Neural cell (in vitro differentiated cells): Measurements from ENCODE around the gene SIK3. TPM values are rescaled to one million over a fixed set of nuclear protein-coding genes. Genes with fewer than 3 reads are reported as not detected.

Experiments used
- H2AFZ ChIP-seq: fragments of 200-600, 300-800 bp; sonication (generic), shearing (Covaris generic); 2 replicates; pipeline ENCODE4 v1.6.0; 2014; ENCODE audit warnings: low read depth, mild to moderate bottlenecking, antibody characterized with exemption, low read length, moderate library complexity
- H3F3A ChIP-seq: fragments of 200-600 bp; shearing (Covaris generic); 2 replicates; pipeline ENCODE4 v1.6.1; 2016; ENCODE audit warnings: mild to moderate bottlenecking, moderate library complexity, mixed read lengths, antibody characterized with exemption, low read length; ENCODE audit not compliant: insufficient read depth, poor library complexity, severe bottlenecking
- H3K27ac ChIP-seq: fragments of 200-600, 300-800 bp; sonication (generic), shearing (Covaris generic); 2 replicates; pipeline ENCODE4 v1.5.1; 2014; ENCODE audit warnings: mild to moderate bottlenecking, low read length, moderate library complexity
- H3K27me3 ChIP-seq: fragments of 300-800, 200-600 bp; sonication (generic), shearing (Covaris generic); 2 replicates; pipeline ENCODE4 v1.6.0; 2014; ENCODE audit warnings: mild to moderate bottlenecking, low read depth, low read length, moderate library complexity; ENCODE audit not compliant: insufficient read depth
- H3K36me3 ChIP-seq: fragments of 300-800, 200-600 bp; sonication (generic), shearing (Covaris generic); 2 replicates; pipeline ENCODE4 v1.5.1; 2014; ENCODE audit warnings: mild to moderate bottlenecking, antibody characterized with exemption, low read length, moderate library complexity; ENCODE audit not compliant: insufficient read depth
- H3K4me2 ChIP-seq: fragments of 300-800, 200-600 bp; sonication (generic), shearing (Covaris generic); 2 replicates; pipeline ENCODE4 v1.6.0; 2014; ENCODE audit warnings: mild to moderate bottlenecking, low read length
- H3K4me3 ChIP-seq: fragments of 300-800, 200-600 bp; sonication (generic), shearing (Covaris generic); 2 replicates; pipeline ENCODE4 v1.5.1; 2014; ENCODE audit warnings: mild to moderate bottlenecking, low read length, moderate library complexity
- H3K79me2 ChIP-seq: fragments of 200-600 bp; shearing (Covaris generic); replicated peaks from 2 replicates; pipeline ENCODE4 v1.6.0; 2014; ENCODE audit warnings: mild to moderate bottlenecking, low read length, moderate library complexity; ENCODE audit not compliant: insufficient read depth
- H3K9ac ChIP-seq: fragments of 300-800, 200-600 bp; sonication (generic), shearing (Covaris generic); 2 replicates; pipeline ENCODE4 v1.6.1; 2016; ENCODE audit warnings: mild to moderate bottlenecking, low read length, mixed read lengths
- H3K9me2 ChIP-seq: fragments of 200-600 bp; shearing (Covaris generic); 2 replicates; pipeline ENCODE4 v1.6.1; 2016; ENCODE audit warnings: mild to moderate bottlenecking, low read length, mixed read lengths; ENCODE audit not compliant: insufficient read depth
- H3K9me3 ChIP-seq: fragments of 200-600, 300-800 bp; sonication (generic), shearing (Covaris generic); 2 replicates; pipeline ENCODE4 v1.6.1; 2016; ENCODE audit warnings: mild to moderate bottlenecking, mixed run types, low read length, moderate library complexity, mixed read lengths
- H4K20me1 ChIP-seq: fragments of 200-600 bp; shearing (Covaris generic); 2 replicates; pipeline ENCODE4 v1.6.1; 2016; ENCODE audit warnings: mild to moderate bottlenecking, mixed run types; ENCODE audit not compliant: insufficient read depth
- EP300 ChIP-seq: fragments of 450-650 bp; conservative IDR thresholded peaks from 2 replicates; pipeline ENCODE4 v1.6.1; 2014; ENCODE audit warnings: antibody characterized with exemption, mild to moderate bottlenecking, moderate library complexity; ENCODE audit not compliant: poor library complexity, severe bottlenecking
- EZH2 ChIP-seq: fragments of 200-600, 300-800 bp; shearing (Covaris generic), sonication (generic); IDR thresholded peaks from 2 replicates; pipeline ENCODE4 v1.6.1; 2014; ENCODE audit warnings: antibody characterized with exemption, low read length, borderline replicate concordance, mild to moderate bottlenecking; ENCODE audit not compliant: insufficient read depth, poor library complexity, severe bottlenecking
- MXI1 ChIP-seq: fragments of 450-650 bp; conservative IDR thresholded peaks from 2 replicates; pipeline ENCODE4 v1.6.1; 2014; ENCODE audit warnings: antibody characterized with exemption, mild to moderate bottlenecking; ENCODE audit not compliant: poor library complexity, severe bottlenecking
- SMC3 ChIP-seq: fragments of 450-650 bp; conservative IDR thresholded peaks from 2 replicates; pipeline ENCODE4 v1.6.1; 2014; ENCODE audit warnings: antibody characterized with exemption, mild to moderate bottlenecking, moderate library complexity; ENCODE audit not compliant: poor library complexity
- polyA plus RNA-seq: library from polyadenylated mRNA; depleted of rRNA; stranded (reverse); fragments of >200 nt; gene quantifications from 2 replicates; pipeline ENCODE4 v1.2.3, GENCODE V29; 2014
- TF ChIP-seq, protein P1 (sequence below): IDR thresholded peaks from 2 replicates; pipeline ENCODE4 v1.6.1; 2012; ENCODE audit warnings: borderline replicate concordance
- TF ChIP-seq, protein P2 (sequence below): fragments of 450-650 bp; IDR thresholded peaks from 2 replicates; pipeline ENCODE4 v1.5.1; 2014; ENCODE audit warnings: antibody characterized with exemption, mild to moderate bottlenecking, moderate library complexity; ENCODE audit not compliant: poor library complexity, severe bottlenecking

SIK3 gene
- polyA plus RNA-seq, 1 donor from 2014 or later: 11.2 TPM

DNA sequence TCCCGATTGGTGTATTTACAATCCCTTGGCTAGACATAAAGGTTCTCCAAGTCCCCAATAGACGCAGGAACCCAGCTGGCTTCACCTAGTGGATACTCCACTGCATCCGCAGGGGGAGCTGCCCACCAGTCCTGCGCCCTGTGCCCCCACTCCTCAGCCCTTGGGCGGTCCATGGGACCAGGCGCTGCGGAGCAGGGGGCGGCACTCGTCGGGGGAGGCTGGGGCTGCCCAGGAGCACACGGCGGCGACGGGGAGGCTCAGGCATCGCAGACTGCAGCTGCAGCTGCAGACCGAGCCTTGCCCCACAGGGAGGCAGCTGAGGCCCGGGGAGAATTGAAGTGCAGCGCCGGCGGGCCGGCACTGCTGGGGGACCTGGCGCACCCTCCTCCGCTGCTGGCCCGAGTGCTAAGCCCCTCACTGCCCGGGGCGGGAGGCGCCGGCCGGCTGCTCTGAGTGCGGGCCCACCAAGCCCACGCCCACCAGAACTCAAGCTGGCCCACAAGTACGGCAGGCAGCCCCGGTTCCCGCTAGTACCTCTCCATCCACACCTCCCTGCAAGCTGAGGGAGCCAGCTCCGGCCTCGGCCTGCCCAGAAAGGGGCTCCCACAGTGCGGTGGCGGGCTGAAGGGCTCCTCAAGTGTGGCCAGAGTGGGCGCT is 12.2 kb upstream of the SIK3 start:
- Histone ChIP-seq H3K9me2 (no peaks in the 10 kb centered on the region), H4K20me1 (no peaks in the 10 kb centered on the region), H3K27me3 (no peaks in the 10 kb centered on the region), H3F3A (no peaks in the 10 kb centered on the region), H2AFZ (no peak overlapping the region), H3K36me3 (no peaks in the 10 kb centered on the region), H3K9me3 (no peaks in the 10 kb centered on the region), H3K4me3 (no peak overlapping the region), H3K79me2 (no peaks in the 10 kb centered on the region), H3K4me2 (no peak overlapping the region), H3K9ac (no peak overlapping the region), H3K27ac (no peak overlapping the region)
- TF ChIP-seq, protein P1, sequence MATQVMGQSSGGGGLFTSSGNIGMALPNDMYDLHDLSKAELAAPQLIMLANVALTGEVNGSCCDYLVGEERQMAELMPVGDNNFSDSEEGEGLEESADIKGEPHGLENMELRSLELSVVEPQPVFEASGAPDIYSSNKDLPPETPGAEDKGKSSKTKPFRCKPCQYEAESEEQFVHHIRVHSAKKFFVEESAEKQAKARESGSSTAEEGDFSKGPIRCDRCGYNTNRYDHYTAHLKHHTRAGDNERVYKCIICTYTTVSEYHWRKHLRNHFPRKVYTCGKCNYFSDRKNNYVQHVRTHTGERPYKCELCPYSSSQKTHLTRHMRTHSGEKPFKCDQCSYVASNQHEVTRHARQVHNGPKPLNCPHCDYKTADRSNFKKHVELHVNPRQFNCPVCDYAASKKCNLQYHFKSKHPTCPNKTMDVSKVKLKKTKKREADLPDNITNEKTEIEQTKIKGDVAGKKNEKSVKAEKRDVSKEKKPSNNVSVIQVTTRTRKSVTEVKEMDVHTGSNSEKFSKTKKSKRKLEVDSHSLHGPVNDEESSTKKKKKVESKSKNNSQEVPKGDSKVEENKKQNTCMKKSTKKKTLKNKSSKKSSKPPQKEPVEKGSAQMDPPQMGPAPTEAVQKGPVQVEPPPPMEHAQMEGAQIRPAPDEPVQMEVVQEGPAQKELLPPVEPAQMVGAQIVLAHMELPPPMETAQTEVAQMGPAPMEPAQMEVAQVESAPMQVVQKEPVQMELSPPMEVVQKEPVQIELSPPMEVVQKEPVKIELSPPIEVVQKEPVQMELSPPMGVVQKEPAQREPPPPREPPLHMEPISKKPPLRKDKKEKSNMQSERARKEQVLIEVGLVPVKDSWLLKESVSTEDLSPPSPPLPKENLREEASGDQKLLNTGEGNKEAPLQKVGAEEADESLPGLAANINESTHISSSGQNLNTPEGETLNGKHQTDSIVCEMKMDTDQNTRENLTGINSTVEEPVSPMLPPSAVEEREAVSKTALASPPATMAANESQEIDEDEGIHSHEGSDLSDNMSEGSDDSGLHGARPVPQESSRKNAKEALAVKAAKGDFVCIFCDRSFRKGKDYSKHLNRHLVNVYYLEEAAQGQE: no peak
- TF ChIP-seq, protein P2, sequence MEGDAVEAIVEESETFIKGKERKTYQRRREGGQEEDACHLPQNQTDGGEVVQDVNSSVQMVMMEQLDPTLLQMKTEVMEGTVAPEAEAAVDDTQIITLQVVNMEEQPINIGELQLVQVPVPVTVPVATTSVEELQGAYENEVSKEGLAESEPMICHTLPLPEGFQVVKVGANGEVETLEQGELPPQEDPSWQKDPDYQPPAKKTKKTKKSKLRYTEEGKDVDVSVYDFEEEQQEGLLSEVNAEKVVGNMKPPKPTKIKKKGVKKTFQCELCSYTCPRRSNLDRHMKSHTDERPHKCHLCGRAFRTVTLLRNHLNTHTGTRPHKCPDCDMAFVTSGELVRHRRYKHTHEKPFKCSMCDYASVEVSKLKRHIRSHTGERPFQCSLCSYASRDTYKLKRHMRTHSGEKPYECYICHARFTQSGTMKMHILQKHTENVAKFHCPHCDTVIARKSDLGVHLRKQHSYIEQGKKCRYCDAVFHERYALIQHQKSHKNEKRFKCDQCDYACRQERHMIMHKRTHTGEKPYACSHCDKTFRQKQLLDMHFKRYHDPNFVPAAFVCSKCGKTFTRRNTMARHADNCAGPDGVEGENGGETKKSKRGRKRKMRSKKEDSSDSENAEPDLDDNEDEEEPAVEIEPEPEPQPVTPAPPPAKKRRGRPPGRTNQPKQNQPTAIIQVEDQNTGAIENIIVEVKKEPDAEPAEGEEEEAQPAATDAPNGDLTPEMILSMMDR: no peak
- TF ChIP-seq EZH2 (no peak), EP300 (no peak), MXI1 (no peak)

DNA sequence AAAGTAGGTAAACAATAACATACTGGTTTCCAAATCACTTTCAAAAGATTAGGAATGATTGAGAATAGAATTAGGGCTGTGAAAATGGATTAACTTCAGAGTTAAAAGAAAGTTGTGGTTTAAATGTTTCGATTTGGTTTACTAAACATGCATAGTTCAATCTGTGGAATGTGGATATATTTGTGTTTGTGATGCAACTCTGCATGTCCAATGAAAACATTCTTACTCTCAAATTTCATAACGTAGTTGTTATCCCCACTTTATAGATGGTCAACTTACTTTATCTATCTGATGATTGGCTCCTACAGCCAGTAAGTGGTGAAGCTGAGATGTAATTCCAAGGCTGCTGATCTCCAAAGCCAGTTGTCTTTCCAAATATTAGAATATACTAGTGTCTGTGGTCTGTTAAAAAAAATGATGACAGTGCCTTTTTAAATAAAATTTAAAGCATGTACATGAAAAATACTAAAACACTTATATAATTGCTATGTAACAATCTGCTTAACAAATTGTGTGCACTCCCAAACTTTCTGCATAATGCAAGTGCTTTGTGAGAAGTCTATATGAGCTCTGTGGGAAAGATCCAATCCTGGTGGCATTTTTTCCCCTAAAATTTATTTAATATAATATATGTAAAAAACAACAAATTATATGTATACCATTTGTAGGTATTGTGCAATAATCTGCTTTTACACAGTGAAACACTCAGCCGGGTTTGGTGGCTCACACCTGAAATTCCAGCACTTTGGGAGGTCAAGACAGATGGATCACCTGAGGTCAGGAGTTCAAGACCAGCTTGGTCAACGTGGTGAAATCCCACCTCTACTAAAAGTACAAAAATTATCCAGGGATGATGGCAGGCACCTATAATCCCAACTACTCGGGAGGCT is 9.7 kb upstream of the SIK3 start:
- Histone ChIP-seq H3F3A (no peaks in the 10 kb centered on the region), H4K20me1 (no peaks in the 10 kb centered on the region), H3K27ac (no peak overlapping the region), H3K36me3 (no peaks in the 10 kb centered on the region), H3K79me2 (no peaks in the 10 kb centered on the region), H2AFZ (no peak overlapping the region), H3K9me3 (no peaks in the 10 kb centered on the region), H3K9ac (no peak overlapping the region), H3K4me2 (no peak overlapping the region), H3K27me3 (no peaks in the 10 kb centered on the region), H3K4me3 (no peak overlapping the region), H3K9me2 (no peaks in the 10 kb centered on the region)
- TF ChIP-seq SMC3: no peak
